Activated CD4-positive, alpha-beta T cell treated with anti-CD3 and anti-CD28 coated beads for 36 hours (primary cell): ENCODE data around the gene DNM2. TPM values are rescaled to one million over a fixed set of nuclear protein-coding genes. Genes with fewer than 3 reads are reported as not detected.
"Not testable (repeated sequence)": the region's sequence is repeated elsewhere in the genome, so short reads cannot be mapped to it uniquely, and the experiment has no call there.

Source experiments
- ATAC-seq: fragments of 200-7000 bp; cut with Tn5 transposase; one replicate; pipeline ENCODE4 v1.10.0; 2021; ENCODE audit warnings: mild to moderate bottlenecking, moderate library complexity
- CTCF ChIA-PET: fragments of 350-600 bp; sonication (Branson Sonifier 250); formaldehyde crosslinking; loops from one replicate; lab custom pipeline; 2021; ENCODE audit warnings: antibody characterized with exemption; lab: Charles Lee
- POLR2A ChIA-PET: fragments of 350-600 bp; sonication (Branson Sonifier 250); formaldehyde crosslinking; loops from one replicate; lab custom pipeline; 2021; ENCODE audit warnings: antibody characterized with exemption, inconsistent platforms; lab: Charles Lee
- DNase-seq: peaks from one replicate; pipeline ENCODE4 v3.0.0-alpha.2; 2020
- H3K27ac Mint-ChIP-seq: one replicate; pipeline ENCODE4 v1.8.0; 2021; ENCODE audit warnings: mixed read lengths
- H3K27me3 Mint-ChIP-seq: one replicate; pipeline ENCODE4 v1.8.0; 2021; ENCODE audit warnings: mixed read lengths
- H3K36me3 Mint-ChIP-seq: one replicate; pipeline ENCODE4 v1.8.0; 2021; ENCODE audit warnings: low read depth, mixed read lengths
- H3K4me1 Mint-ChIP-seq: one replicate; pipeline ENCODE4 v1.8.0; 2021; ENCODE audit warnings: mixed read lengths
- H3K4me3 Mint-ChIP-seq: one replicate; pipeline ENCODE4 v1.8.0; 2021; ENCODE audit warnings: mild to moderate bottlenecking, moderate library complexity, mixed read lengths
- H3K9me3 Mint-ChIP-seq: one replicate; pipeline ENCODE4 v1.8.0; 2021; ENCODE audit warnings: low read depth, mixed read lengths
- intact Hi-C, 2 experiments: fragments of 100-400 bp; cut with DNase I in 1 of 2; cut with micrococcal nuclease in 1 of 2; formaldehyde crosslinking; loops; one replicate each; pipeline versions ENCODE4 v1.14.2 to v1.15.1; 2022 to 2024; cut with DNase I, micrococcal nuclease
- total RNA-seq, 2 experiments: library from RNA; stranded (reverse); gene quantifications; one replicate each; pipeline ENCODE4 v1.2.3, GENCODE V29; 2021

The DNM2 gene
- total RNA-seq, 2 experiments from 2014 or later: 167 to 185 TPM

DNA sequence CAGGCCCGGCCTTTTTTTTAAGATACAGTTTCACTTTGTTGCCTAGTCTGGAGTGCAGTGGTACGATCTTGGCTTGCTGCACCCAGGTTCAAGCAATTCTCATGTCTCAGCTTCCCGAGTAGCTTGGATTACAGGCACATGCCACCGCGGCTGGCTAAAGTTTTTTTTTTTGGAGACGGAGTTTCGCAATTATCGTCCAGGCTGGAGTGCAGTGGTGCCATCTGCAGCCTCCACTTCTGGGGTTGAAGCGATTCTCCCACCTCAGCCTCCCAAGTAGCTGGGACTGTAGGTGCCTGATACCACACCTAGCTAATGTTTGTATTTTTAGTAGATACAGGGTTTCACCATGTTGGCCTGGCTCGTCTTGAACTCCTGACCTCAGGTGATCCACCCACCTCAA is 148.6 kb downstream of the DNM2 start:
- no peak overlapping the region for H3K27ac Mint-ChIP-seq
- ATAC-seq: no peak
- H3K9me3 Mint-ChIP-seq: no peaks in the 10 kb centered on the region
- H3K4me3 Mint-ChIP-seq: no peak overlapping the region
- no peak for DNase-seq
- peaks cover 22% of the 10 kb centered on the region for H3K4me1 Mint-ChIP-seq
- intact Hi-C loops: no loop called here
- ChIA-PET CTCF (interaction anchor here (0.7 to 8.8 kb wide), 5 partner anchors 11 to 171 kb away, joined by 3 to 70 read pairs (median 4); partner anchors contain the start of genes QTRT1 and TMED1), POLR2A (interaction anchor here (0.6 kb wide), 1 partner anchor 241 kb away, joined by 4 read pairs; the partner anchor contains the start of gene SLC44A2)
- no peaks in the 10 kb centered on the region for H3K36me3 Mint-ChIP-seq
- H3K27me3 Mint-ChIP-seq: no peaks in the 10 kb centered on the region

- Mint-ChIP-seq H3K36me3 (peaks cover 7% of the 10 kb centered on the region), H3K27me3 (no peaks in the 10 kb centered on the region), H3K4me3 (no peak overlapping the region), H3K27ac (peak overlapping the region; percentile 74), H3K4me1 (peaks cover 32% of the 10 kb centered on the region), H3K9me3 (no peaks in the 10 kb centered on the region)
- DNase-seq (no peak), ATAC-seq (no peak)
- CTCF ChIA-PET: interaction anchor here (0.6 to 8.8 kb wide), 2 partner anchors 13 to 149 kb away, joined by 3 to 70 read pairs; no protein-coding TSS in a partner anchor
- POLR2A ChIA-PET: no interaction called here
- intact Hi-C loops: no loop called here
Measured at GRCh38 chr19:10868872-10869547, 151.1 kb downstream of the DNM2 start.

DNA sequence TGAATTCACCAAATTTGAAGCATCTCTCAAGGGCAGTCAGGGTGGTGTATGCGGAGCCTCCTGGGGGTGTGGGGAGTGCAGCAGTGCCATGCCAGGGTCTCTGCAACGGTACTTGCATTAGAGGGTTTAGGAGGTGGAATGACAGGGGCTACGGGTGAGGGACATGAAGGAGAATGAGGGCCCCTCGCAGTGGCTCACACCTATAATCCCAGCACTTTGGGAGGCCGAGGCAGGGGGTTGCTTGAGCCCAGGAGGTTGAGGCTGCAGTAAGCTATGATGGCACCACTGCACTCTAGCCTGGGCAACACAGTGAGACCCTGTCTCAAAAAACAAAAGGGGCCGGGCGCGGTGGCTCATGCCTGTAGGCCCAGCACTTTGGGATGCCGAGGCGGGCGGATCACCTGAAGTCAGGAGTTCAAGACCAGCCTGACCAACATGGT is 152.0 kb downstream of the DNM2 start:
- peak overlapping the region; percentile 74 for H3K4me3 Mint-ChIP-seq
- not testable (repeated sequence) for H3K27me3 Mint-ChIP-seq, ATAC-seq, H3K9me3 Mint-ChIP-seq, H3K36me3 Mint-ChIP-seq, DNase-seq
- peaks cover 26% of the 10 kb centered on the region for H3K4me1 Mint-ChIP-seq
- peak overlapping the region; percentile 74 for H3K27ac Mint-ChIP-seq
- CTCF ChIA-PET: interaction anchor here (0.6 to 8.8 kb wide), 5 partner anchors 9 to 481 kb away, joined by 3 to 70 read pairs (median 3); no protein-coding TSS in a partner anchor
- POLR2A ChIA-PET: interaction anchor here (0.8 kb wide), 1 partner anchor 34 kb away, joined by 3 read pairs; the partner anchor contains the start of gene TMED1
- intact Hi-C loops: loop anchor here (1.0 to 10.0 kb wide), 5 partner anchors 57 to 765 kb away; partner anchors contain the start of genes ANGPTL6 (in 1 of the 2), KANK2 (in 1 of the 2), PPAN (in 1 of the 2) and SWSAP1 (in 1 of the 2)

- H3K27ac Mint-ChIP-seq: peak overlapping the region; percentile 97
- intact Hi-C loops: loop anchor here (1.0 to 10.0 kb wide), 5 partner anchors 57 to 766 kb away; partner anchors contain the start of genes ANGPTL6 (in 1 of the 2), KANK2 (in 1 of the 2), PPAN (in 1 of the 2) and SWSAP1 (in 1 of the 2)
- H3K9me3 Mint-ChIP-seq: no peaks in the 10 kb centered on the region
- H3K36me3 Mint-ChIP-seq: peaks cover 8% of the 10 kb centered on the region
- DNase-seq: no peak
- peaks cover 26% of the 10 kb centered on the region for H3K4me1 Mint-ChIP-seq
- POLR2A ChIA-PET: interaction anchor here (0.5 to 1.0 kb wide), 3 partner anchors 34 to 589 kb away, joined by 3 to 4 read pairs (median 3); partner anchors contain the start of gene TMED1
- H3K27me3 Mint-ChIP-seq: no peaks in the 10 kb centered on the region
- CTCF ChIA-PET: interaction anchor here (0.6 to 8.8 kb wide), 11 partner anchors 8 to 482 kb away, joined by 3 to 70 read pairs (median 3); partner anchors contain the start of genes DNM2 and TMED1
- H3K4me3 Mint-ChIP-seq: peak overlapping the region; percentile 74
- no peak for ATAC-seq
Measured at GRCh38 chr19:10870501-10870954, 152.6 kb downstream of the DNM2 start.

DNA sequence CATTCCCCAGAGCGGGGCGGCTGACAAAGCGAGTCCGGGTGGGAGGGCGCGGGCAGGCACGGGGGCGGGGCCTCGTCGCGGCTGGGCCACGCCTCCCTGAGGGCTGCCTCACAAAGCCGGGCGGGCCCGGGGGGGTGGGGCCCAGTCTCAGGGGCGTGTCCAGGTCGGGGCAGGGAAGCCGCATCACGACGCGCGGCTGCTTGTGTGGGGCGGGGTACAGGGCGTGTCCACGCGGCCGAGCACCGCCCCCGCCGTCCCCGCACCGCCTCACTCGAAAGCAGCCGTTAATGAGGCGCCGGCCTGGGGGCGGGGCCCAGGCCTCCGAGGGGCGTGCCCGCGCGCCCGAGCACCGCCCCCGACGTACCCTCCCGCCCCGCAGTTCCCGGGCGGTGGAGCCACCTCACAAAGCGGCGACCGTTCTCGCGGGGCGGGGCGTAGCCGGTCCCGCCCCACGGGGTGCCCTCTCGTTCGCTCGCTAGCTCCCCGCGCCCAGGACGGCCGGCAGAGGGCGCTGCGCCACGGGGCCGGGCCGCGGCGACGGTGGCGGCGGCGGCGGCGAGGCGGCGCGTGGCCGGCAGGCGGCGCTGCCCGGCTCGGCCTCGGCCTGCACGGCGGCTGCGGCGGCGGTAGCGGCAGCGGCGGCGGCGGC is 153.2 kb downstream of the DNM2 start, which contains the start of gene CARM1:
Gene CARM1 (plus strand): TSS at position 599 of the 649 bp plus-strand sequence. CDS start 150 bp downstream, outside the sequence.
- intact Hi-C loops: loop anchor here (1.0 to 10.0 kb wide), 18 partner anchors 35 to 766 kb away; partner anchors contain the start of genes ILF3 (in 2 of the 2), TIMM29 (in 2 of the 2), TMED1 (in 2 of the 2) and YIPF2 (in 2 of the 2)

DNA sequence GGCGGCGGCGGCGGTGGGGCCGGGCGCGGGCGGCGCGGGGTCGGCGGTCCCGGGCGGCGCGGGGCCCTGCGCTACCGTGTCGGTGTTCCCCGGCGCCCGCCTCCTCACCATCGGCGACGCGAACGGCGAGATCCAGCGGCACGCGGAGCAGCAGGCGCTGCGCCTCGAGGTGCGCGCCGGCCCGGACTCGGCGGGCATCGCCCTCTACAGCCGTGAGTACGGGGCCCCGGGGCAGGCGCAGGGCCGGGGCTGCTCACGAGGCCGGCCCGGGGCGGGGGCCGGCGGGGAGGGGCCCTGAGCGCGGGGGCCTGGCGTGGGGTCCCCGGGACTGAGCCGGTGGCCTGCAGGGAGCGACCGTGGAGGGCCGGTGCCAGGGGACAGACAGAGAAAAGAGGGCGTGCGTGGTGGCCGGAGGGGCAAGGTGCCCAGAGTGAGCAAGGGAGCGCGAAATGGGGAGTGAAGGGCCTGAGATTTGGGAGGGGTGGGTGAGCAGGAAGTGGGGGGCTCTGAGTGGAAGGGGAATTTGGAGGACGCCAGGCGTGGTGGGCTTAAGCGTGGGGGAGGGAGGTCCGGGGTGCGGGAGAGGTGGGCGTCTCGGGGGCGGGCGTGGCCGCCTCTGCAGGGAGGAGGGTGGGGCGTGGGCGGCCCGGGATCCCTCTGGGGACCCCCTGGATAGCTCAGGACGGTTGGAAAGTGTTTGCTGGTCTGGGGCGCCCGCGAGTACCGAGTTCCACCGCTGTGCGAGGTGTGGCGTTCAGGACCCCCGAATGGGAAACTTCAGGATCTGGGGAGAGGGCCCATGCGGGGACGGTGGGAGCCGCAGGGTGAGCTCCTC is 154.0 kb downstream of the DNM2 start:
- ATAC-seq: peak; percentile 0
- H3K27me3 Mint-ChIP-seq: no peaks in the 10 kb centered on the region

More for the DNA sequence above, 153.2 kb downstream of the DNM2 start, which contains the start of gene CARM1:
- Mint-ChIP-seq H3K9me3 (no peaks in the 10 kb centered on the region), H3K27me3 (no peaks in the 10 kb centered on the region), H3K27ac (peak within 1 kb of the TSS; percentile 97), H3K36me3 (peaks cover 8% of the 10 kb centered on the region), H3K4me1 (peaks cover 28% of the 10 kb centered on the region), H3K4me3 (peak within 1 kb of the TSS; percentile 80)
- CTCF ChIA-PET: interaction anchor here (0.6 to 8.8 kb wide), 7 partner anchors 8 to 175 kb away, joined by 3 to 70 read pairs (median 5); partner anchors contain the start of genes DNM2 and TMED1
- POLR2A ChIA-PET: interaction anchor here (0.5 to 1.0 kb wide), 2 partner anchors 36 to 588 kb away, joined by 3 to 4 read pairs; partner anchors contain the start of gene TMED1
- DNase-seq (peak; percentile 100), ATAC-seq (peak; percentile 88)

DNA sequence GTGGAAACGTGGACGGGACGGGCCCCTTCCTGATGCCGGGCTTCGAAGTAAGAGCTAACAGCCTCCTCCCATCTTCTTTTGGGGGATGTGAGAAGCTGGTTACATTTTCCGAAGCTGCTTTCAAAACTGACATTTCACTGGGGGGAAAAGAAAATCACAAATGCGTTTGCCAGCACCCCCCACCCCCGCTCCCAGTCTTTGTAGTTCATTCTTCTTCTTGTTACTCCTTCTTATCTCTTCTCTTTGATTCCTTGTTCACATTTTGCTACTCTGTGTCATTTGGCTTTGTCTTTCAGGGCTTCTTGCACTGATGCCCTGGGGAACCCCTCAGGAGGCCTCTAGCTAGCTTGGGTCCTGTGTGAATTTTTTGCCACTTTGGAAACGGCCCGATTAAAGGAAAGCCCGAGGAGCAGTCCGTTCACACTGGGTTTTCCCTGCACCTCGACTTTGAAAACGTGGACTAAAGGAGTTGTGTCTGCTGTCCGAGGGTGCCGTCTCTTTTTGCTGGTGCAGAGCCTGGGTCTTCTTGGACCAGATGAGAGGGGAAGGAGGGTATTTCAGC is 154.7 kb downstream of the DNM2 start:
- no peaks in the 10 kb centered on the region for H3K27me3 Mint-ChIP-seq
- ChIA-PET POLR2A (interaction anchor here (0.6 to 1.1 kb wide), 3 partner anchors 8 to 1869 kb away, joined by 3 to 4 read pairs (median 3); no protein-coding TSS in a partner anchor), CTCF (interaction anchor here (0.5 to 2.6 kb wide), 18 partner anchors 8 to 624 kb away, joined by 3 to 13 read pairs (median 3); partner anchors contain the start of genes DNM2, LDLR and TMED1)
- intact Hi-C loops: loop anchor here (5.0 to 10.0 kb wide), 3 partner anchors 55 to 768 kb away; partner anchors contain the start of genes ANGPTL6 (in 1 of the 2), KANK2 (in 1 of the 2), PPAN (in 1 of the 2) and TIMM29 (in 1 of the 2)
- H3K4me1 Mint-ChIP-seq: peaks cover 38% of the 10 kb centered on the region
- H3K4me3 Mint-ChIP-seq: peak overlapping the region; percentile 80
- DNase-seq: peak; percentile 51
- no peak for ATAC-seq
- peak overlapping the region; percentile 90 for H3K27ac Mint-ChIP-seq
- H3K36me3 Mint-ChIP-seq: peaks cover 8% of the 10 kb centered on the region
- H3K9me3 Mint-ChIP-seq: no peaks in the 10 kb centered on the region

More for the DNA sequence above, 154.0 kb downstream of the DNM2 start:
- CTCF ChIA-PET: interaction anchor here (0.5 to 8.8 kb wide), 17 partner anchors 8 to 305 kb away, joined by 3 to 70 read pairs (median 5); partner anchors contain the start of genes DNM2, LDLR and TMED1
- intact Hi-C loops: loop anchor here (1.0 to 10.0 kb wide), 17 partner anchors 36 to 767 kb away; partner anchors contain the start of genes ILF3 (in 2 of the 2), TIMM29 (in 2 of the 2), TMED1 (in 2 of the 2) and YIPF2 (in 2 of the 2)
- peak; percentile 58 for DNase-seq
- POLR2A ChIA-PET: interaction anchor here (0.8 to 1.1 kb wide), 3 partner anchors 7 to 503 kb away, joined by 3 to 4 read pairs (median 3); partner anchors contain the start of gene TMED1
- H3K9me3 Mint-ChIP-seq: no peaks in the 10 kb centered on the region
- peak overlapping the region; percentile 90 for H3K27ac Mint-ChIP-seq
- H3K4me1 Mint-ChIP-seq: peaks cover 35% of the 10 kb centered on the region
- H3K36me3 Mint-ChIP-seq: peaks cover 8% of the 10 kb centered on the region
- H3K4me3 Mint-ChIP-seq: peak overlapping the region; percentile 80

- H3K36me3 Mint-ChIP-seq: peaks cover 8% of the 10 kb centered on the region
- no peaks in the 10 kb centered on the region for H3K9me3 Mint-ChIP-seq
- no peaks in the 10 kb centered on the region for H3K27me3 Mint-ChIP-seq
- ChIA-PET POLR2A (interaction anchor here (0.6 kb wide), 2 partner anchors 252 to 705 kb away, joined by 4 to 5 read pairs; no protein-coding TSS in a partner anchor), CTCF (interaction anchor here (0.9 to 2.6 kb wide), 2 partner anchors 10 to 274 kb away, joined by 4 to 13 read pairs; no protein-coding TSS in a partner anchor)
- H3K27ac Mint-ChIP-seq: peak overlapping the region; percentile 51
- H3K4me1 Mint-ChIP-seq: peaks cover 45% of the 10 kb centered on the region
- DNase-seq: no peak
- H3K4me3 Mint-ChIP-seq: no peak overlapping the region
- intact Hi-C loops: loop anchor here (5.0 to 10.0 kb wide), 3 partner anchors 53 to 769 kb away; partner anchors contain the start of genes ANGPTL6 (in 1 of the 2), KANK2 (in 1 of the 2), PPAN (in 1 of the 2) and TIMM29 (in 1 of the 2)
- ATAC-seq: no peak
Measured at GRCh38 chr19:10874024-10874423, 156.1 kb downstream of the DNM2 start.
